GM21786 (cell line): Measurements from ENCODE around the gene TECPR2.
"Not testable (repeated sequence)": the region's sequence is repeated elsewhere in the genome, so short reads cannot be mapped to it uniquely, and the experiment has no call there.

Source experiments
- ATAC-seq: cut with Tn5 transposase; IDR thresholded peaks from one replicate; pipeline ENCODE4 v1.9.1; 2021; ENCODE audit not compliant: unreplicated experiment

The TECPR2 gene

GRCh38 chr14:102524451-102525218 lies 161.9 kb downstream of the TECPR2 start:
- ATAC-seq, result peak; percentile 96

- peak; percentile 16 for ATAC-seq
These were observed 162.6 kb downstream of the TECPR2 start for GRCh38 chr14:102525219-102525928.

GRCh38 chr14:102525929-102526497 lies 163.3 kb downstream of the TECPR2 start:
- no peak for ATAC-seq

GRCh38 chr14:102528431-102529170 lies 165.9 kb downstream of the TECPR2 start:
- ATAC-seq, result no peak

- no peak for ATAC-seq
These were observed 168.2 kb downstream of the TECPR2 start for GRCh38 chr14:102530828-102531478.

- no peak for ATAC-seq
These were observed 169.5 kb downstream of the TECPR2 start for GRCh38 chr14:102532204-102532658.

GRCh38 chr14:102537981-102538601 lies 175.3 kb downstream of the TECPR2 start:
- ATAC-seq, result no peak

GRCh38 chr14:102538602-102539543 lies 176.1 kb downstream of the TECPR2 start:
- ATAC-seq, result no peak

- no peak for ATAC-seq
These were observed 177.0 kb downstream of the TECPR2 start for GRCh38 chr14:102539544-102540314.

- ATAC-seq, result no peak
These were observed 177.7 kb downstream of the TECPR2 start for GRCh38 chr14:102540315-102541028.

- ATAC-seq, result not testable (repeated sequence)
These were observed 178.3 kb downstream of the TECPR2 start for GRCh38 chr14:102541029-102541491.

- no peak for ATAC-seq
These were observed 179.0 kb downstream of the TECPR2 start for GRCh38 chr14:102541771-102542170.

GRCh38 chr14:102544046-102544746 lies 181.5 kb downstream of the TECPR2 start:
- ATAC-seq, result no peak

GRCh38 chr14:102544747-102545460 lies 182.2 kb downstream of the TECPR2 start:
- no peak for ATAC-seq

- no peak for ATAC-seq
These were observed 182.9 kb downstream of the TECPR2 start for GRCh38 chr14:102545461-102546265.
